ENCODE measurements around the gene ABO. TPM values are rescaled to one million over a fixed set of nuclear protein-coding genes. Genes with fewer than 3 reads are reported as not detected.
"Not testable (repeated sequence)": the region's sequence is repeated elsewhere in the genome, so short reads cannot be mapped to it uniquely, and the experiment has no call there.

The ABO gene
- total RNA-seq, 1 donor from 2014 or later: 0.17 TPM

DNA sequence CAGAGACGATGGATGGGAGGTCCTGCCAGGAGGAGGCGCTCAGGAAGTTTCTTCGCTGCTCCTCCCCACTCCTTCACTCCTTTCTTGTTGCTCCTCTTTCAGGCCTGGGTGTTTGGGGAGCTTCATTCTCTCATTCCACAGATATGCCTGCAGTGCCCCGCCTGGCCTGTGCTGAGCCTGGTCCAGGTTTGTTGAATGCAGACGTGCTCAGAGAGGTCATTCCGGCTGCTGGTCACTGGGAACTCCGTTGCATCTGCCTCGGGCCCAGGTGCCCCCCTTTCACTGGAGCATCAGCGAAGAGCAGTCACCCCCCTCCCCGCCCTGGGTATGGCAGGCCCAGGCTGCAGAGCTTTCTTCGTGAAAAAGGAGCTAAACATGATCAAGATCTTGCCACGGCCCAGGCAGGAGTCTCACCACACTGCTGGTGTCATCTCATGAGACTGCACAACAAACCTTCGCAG lies 45.5 kb upstream of the ABO start:
- Mint-ChIP-seq H3K4me1 (ENCODE audit: low read depth) (no peaks in the 10 kb centered on the region), H3K36me3 (ENCODE audit: low read depth) (peaks cover 4% of the 10 kb centered on the region), H3K9me3 (ENCODE audit: low read depth) (peaks cover 3% of the 10 kb centered on the region), H3K4me3 (ENCODE audit: unreplicated experiment) (no peak overlapping the region), H3K27ac (ENCODE audit: unreplicated experiment) (no peak overlapping the region), H3K27me3 (ENCODE audit: low read depth) (peaks cover 2% of the 10 kb centered on the region)
- TF ChIP-seq, protein P1, sequence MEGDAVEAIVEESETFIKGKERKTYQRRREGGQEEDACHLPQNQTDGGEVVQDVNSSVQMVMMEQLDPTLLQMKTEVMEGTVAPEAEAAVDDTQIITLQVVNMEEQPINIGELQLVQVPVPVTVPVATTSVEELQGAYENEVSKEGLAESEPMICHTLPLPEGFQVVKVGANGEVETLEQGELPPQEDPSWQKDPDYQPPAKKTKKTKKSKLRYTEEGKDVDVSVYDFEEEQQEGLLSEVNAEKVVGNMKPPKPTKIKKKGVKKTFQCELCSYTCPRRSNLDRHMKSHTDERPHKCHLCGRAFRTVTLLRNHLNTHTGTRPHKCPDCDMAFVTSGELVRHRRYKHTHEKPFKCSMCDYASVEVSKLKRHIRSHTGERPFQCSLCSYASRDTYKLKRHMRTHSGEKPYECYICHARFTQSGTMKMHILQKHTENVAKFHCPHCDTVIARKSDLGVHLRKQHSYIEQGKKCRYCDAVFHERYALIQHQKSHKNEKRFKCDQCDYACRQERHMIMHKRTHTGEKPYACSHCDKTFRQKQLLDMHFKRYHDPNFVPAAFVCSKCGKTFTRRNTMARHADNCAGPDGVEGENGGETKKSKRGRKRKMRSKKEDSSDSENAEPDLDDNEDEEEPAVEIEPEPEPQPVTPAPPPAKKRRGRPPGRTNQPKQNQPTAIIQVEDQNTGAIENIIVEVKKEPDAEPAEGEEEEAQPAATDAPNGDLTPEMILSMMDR (IDR thresholded peaks at IDR 0.05): no peak
- no peak for DNase-seq (ENCODE audit: low spot score)

DNA sequence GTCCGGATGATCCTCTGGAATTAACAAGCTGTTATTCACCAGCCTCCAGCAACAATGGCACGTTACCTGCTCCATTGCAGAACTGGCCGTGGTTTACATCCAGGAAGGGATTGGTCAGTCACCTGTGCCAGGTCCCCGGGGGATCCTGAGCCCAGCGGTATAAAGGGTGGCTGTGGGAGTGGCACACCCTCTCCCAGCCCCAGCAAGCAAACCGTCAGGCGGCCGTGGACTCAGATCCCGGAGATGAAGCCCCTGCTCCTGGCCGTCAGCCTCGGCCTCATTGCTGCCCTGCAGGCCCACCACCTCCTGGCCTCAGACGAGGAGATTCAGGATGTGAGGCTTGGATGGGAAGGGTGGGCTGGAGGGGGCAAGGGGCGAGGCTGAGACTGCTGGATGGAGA lies 42.5 kb upstream of the ABO start:
- H3K27me3 Mint-ChIP-seq (ENCODE audit: low read depth); H3K4me3 Mint-ChIP-seq (ENCODE audit: unreplicated experiment); H3K36me3 Mint-ChIP-seq (ENCODE audit: low read depth); DNase-seq (ENCODE audit: low spot score); H3K4me1 Mint-ChIP-seq (ENCODE audit: low read depth); H3K9me3 Mint-ChIP-seq (ENCODE audit: low read depth); H3K27ac Mint-ChIP-seq (ENCODE audit: unreplicated experiment): not testable (repeated sequence)

DNA sequence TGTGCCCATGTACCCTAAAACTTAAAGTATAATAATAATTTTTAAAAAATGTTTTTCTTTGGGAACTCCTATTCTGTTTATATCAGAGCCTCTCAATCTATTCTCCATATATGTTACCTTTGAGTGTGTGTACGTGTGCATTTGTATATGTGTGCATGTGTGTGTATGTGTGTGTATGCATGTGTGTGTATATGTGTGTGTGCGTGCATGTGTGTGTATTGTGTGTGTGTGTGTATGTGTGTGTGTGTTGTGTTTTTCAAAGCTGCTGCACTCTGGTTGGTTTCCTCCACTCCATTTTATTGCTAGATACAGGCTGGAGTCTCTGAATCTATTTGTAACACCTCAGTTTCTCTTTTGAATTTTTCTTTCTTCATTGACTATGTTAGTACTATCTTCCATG lies 41.0 kb upstream of the ABO start:
- no peaks in the 10 kb centered on the region for H3K9me3 Mint-ChIP-seq (ENCODE audit: low read depth)

GRCh38 chr9:133309608-133310007 lies 34.6 kb upstream of the ABO start:
- Mint-ChIP-seq H3K9me3 (ENCODE audit: low read depth) (peaks cover 7% of the 10 kb centered on the region), H3K36me3 (ENCODE audit: low read depth) (no peaks in the 10 kb centered on the region), H3K4me3 (ENCODE audit: unreplicated experiment) (no peak overlapping the region), H3K27ac (ENCODE audit: unreplicated experiment) (no peak overlapping the region), H3K4me1 (ENCODE audit: low read depth) (peaks cover 9% of the 10 kb centered on the region), H3K27me3 (ENCODE audit: low read depth) (peaks cover 5% of the 10 kb centered on the region)
- no peak for DNase-seq (ENCODE audit: low spot score)
- TF ChIP-seq, protein P1 (IDR thresholded peaks at IDR 0.05): no peak

More for the DNA sequence above, 41.0 kb upstream of the ABO start:
- DNase-seq (ENCODE audit: low spot score): no peak
- Mint-ChIP-seq H3K27ac (ENCODE audit: unreplicated experiment) (no peak overlapping the region), H3K4me1 (ENCODE audit: low read depth) (no peaks in the 10 kb centered on the region), H3K36me3 (ENCODE audit: low read depth) (no peaks in the 10 kb centered on the region), H3K27me3 (ENCODE audit: low read depth) (peaks cover 2% of the 10 kb centered on the region), H3K4me3 (ENCODE audit: unreplicated experiment) (no peak overlapping the region)
- TF ChIP-seq, protein P1 (IDR thresholded peaks at IDR 0.05): no peak

DNA sequence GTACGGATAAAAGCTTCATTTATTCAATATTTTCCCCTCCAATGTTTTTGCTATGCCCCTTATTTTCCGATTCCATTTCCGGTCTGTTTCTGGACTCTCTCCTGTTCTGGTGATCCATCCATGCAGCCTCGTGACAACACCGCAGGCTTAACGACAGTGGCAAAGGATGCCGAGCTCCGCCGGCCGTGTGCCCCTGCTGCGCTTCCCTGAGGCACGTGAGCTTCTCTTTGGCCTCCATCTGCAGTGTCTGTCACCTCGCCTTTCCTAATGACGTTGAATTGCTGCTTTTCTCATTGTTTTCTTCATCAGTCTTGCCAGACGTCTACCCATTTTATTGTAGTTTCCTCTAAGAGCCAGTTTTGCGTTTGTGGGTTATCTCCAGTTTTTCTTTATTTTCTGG lies 32.3 kb upstream of the ABO start:
- no peaks in the 10 kb centered on the region for H3K36me3 Mint-ChIP-seq (ENCODE audit: low read depth)
- DNase-seq (ENCODE audit: low spot score): no peak
- peaks cover 5% of the 10 kb centered on the region for H3K27me3 Mint-ChIP-seq (ENCODE audit: low read depth)
- no peak overlapping the region for H3K27ac Mint-ChIP-seq (ENCODE audit: unreplicated experiment)
- H3K4me1 Mint-ChIP-seq (ENCODE audit: low read depth): peaks cover 9% of the 10 kb centered on the region
- H3K9me3 Mint-ChIP-seq (ENCODE audit: low read depth): peaks cover 7% of the 10 kb centered on the region
- no peak overlapping the region for H3K4me3 Mint-ChIP-seq (ENCODE audit: unreplicated experiment)
- TF ChIP-seq, protein P1 (IDR thresholded peaks at IDR 0.05): no peak

Data from chondrocyte (in vitro differentiated cells).